Trophoblast cell (in vitro differentiated cells and primary cell): ENCODE results near the gene CNEP1R1.

Experiments
- DNase-seq, 2 donors: peaks; one replicate each; pipeline ENCODE4 v3.0.0-alpha.2; 2016
- H2AFZ ChIP-seq: 2 replicates; pipeline ENCODE4 v1.6.1; 2013; ENCODE audit warnings: low read length, moderate library complexity, mild to moderate bottlenecking; ENCODE audit not compliant: insufficient read depth, poor library complexity
- H2AK5ac ChIP-seq: 2 replicates; pipeline ENCODE4 v1.6.1; 2013; ENCODE audit warnings: mild to moderate bottlenecking, low read length
- H2BK120ac ChIP-seq: 2 replicates; pipeline ENCODE4 v1.6.1; 2013; ENCODE audit warnings: low read length, mild to moderate bottlenecking, moderate library complexity; ENCODE audit not compliant: insufficient read depth, poor library complexity
- H2BK12ac ChIP-seq: 2 replicates; pipeline ENCODE4 v1.6.1; 2013; ENCODE audit warnings: mild to moderate bottlenecking, low read length, moderate library complexity
- H2BK5ac ChIP-seq: 2 replicates; pipeline ENCODE4 v1.6.1; 2013; ENCODE audit warnings: low read length, low read depth, moderate library complexity, mild to moderate bottlenecking; ENCODE audit not compliant: poor library complexity
- H3K14ac ChIP-seq: 2 replicates; pipeline ENCODE4 v1.6.1; 2013; ENCODE audit warnings: mild to moderate bottlenecking, low read length
- H3K18ac ChIP-seq: 2 replicates; pipeline ENCODE4 v1.6.1; 2013; ENCODE audit warnings: mild to moderate bottlenecking, low read length
- H3K23ac ChIP-seq: 2 replicates; pipeline ENCODE4 v1.6.1; 2013; ENCODE audit warnings: low read length
- H3K27ac ChIP-seq: 2 replicates; pipeline ENCODE4 v1.5.1; 2013; ENCODE audit warnings: low read depth, mild to moderate bottlenecking, inconsistent platforms, low read length, moderate library complexity
- H3K27me3 ChIP-seq: 2 replicates; pipeline ENCODE4 v1.6.1; 2013; ENCODE audit warnings: inconsistent platforms, mild to moderate bottlenecking, low read length, moderate library complexity; ENCODE audit not compliant: insufficient read depth
- H3K36me3 ChIP-seq, 2 experiments: 1 replicate in 1 of 2; 2 replicates in 1 of 2; pipeline ENCODE4 v1.6.1; 2013; ENCODE audit warnings: low read length in 2 of 2, mild to moderate bottlenecking in 2 of 2, moderate library complexity in 1 of 2; ENCODE audit not compliant: insufficient read depth in 2 of 2, control insufficient read depth in 1 of 2
- H3K4ac ChIP-seq: 2 replicates; pipeline ENCODE4 v1.6.1; 2013; ENCODE audit warnings: low read depth, mild to moderate bottlenecking, low read length, moderate library complexity
- H3K4me1 ChIP-seq, 2 experiments: 1 replicate in 1 of 2; 2 replicates in 1 of 2; pipeline ENCODE4 v1.6.1; 2013; ENCODE audit warnings: low read length in 2 of 2, mild to moderate bottlenecking in 2 of 2, moderate library complexity in 1 of 2; ENCODE audit not compliant: insufficient read depth in 2 of 2, control insufficient read depth in 1 of 2
- H3K4me2 ChIP-seq: 2 replicates; pipeline ENCODE4 v1.6.1; 2013; ENCODE audit warnings: inconsistent platforms, mild to moderate bottlenecking, low read length, moderate library complexity
- H3K4me3 ChIP-seq: 2 replicates; pipeline ENCODE4 v1.5.1; 2013; ENCODE audit warnings: mild to moderate bottlenecking, low read depth, low read length, inconsistent platforms
- H3K79me1 ChIP-seq: one replicate; pipeline ENCODE4 v1.6.1; 2013; ENCODE audit warnings: low read length
- H3K79me2 ChIP-seq: 2 replicates; pipeline ENCODE4 v1.6.1; 2013; ENCODE audit warnings: low read length, mild to moderate bottlenecking; ENCODE audit not compliant: control insufficient read depth, insufficient read depth, poor library complexity
- H3K9ac ChIP-seq: 2 replicates; pipeline ENCODE4 v1.6.1; 2013; ENCODE audit warnings: mild to moderate bottlenecking, low read length
- H3K9me3 ChIP-seq: 2 replicates; pipeline ENCODE4 v1.6.1; 2013; ENCODE audit warnings: low read depth, mild to moderate bottlenecking, control low read depth, inconsistent platforms, low read length; ENCODE audit not compliant: insufficient read depth
- H4K12ac ChIP-seq: 2 replicates; pipeline ENCODE4 v1.6.1; 2013; ENCODE audit warnings: low read depth, mild to moderate bottlenecking, low read length, moderate library complexity
- H4K8ac ChIP-seq: 2 replicates; pipeline ENCODE4 v1.6.1; 2013; ENCODE audit warnings: low read depth, mild to moderate bottlenecking, low read length, moderate library complexity
- H4K91ac ChIP-seq: one replicate; pipeline ENCODE4 v1.6.1; 2013; ENCODE audit warnings: low read depth, mild to moderate bottlenecking, low read length, moderate library complexity
- WGBS: extraction: QIAGEN DNeasy Blood & Tissue Kit; methylation state at CpG from one replicate; pipeline ENCODE4 v1.1.7; 2013; ENCODE audit warnings: missing lambda C conversion rate; ENCODE audit not compliant: insufficient read length, insufficient coverage; ENCODE audit errors: extremely low coverage; 5-methylcytosine and 5-hydroxymethylcytosine counted together

CNEP1R1 gene

DNA sequence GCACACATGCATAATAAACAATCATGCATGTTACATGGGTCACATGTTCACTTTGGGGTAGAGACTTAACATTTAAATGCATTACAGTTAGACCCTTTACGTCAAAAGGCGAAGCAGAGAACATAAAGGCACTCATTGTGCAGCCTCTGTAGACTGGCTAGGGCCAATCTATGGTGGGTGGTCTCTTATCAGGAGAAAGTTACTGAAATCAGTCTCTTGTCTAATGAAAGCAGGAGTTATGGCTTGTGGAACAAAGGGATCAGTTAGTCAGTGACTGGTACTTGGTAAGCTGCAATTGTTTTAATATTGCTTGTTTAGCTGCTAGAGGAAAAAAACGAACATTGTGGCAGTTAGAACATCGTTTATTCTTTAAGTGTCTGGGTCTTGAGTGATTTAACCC, 1.4 kb upstream of the CNEP1R1 start:
- no peak overlapping the region for H3K4me3 ChIP-seq
- H3K27me3 ChIP-seq = no peaks in the 10 kb centered on the region
- H3K18ac ChIP-seq = no peak overlapping the region
- no peak overlapping the region for H4K91ac ChIP-seq
- H3K23ac ChIP-seq = no peak overlapping the region
- H3K27ac ChIP-seq = no peak overlapping the region
- peaks cover 0 to 5% of the 10 kb centered on the region in 2 experiments for H3K36me3 ChIP-seq
- no peak overlapping the region for H2BK12ac ChIP-seq
- DNase-seq = no peak
- no peak overlapping the region for H2AK5ac ChIP-seq
- H2BK120ac ChIP-seq = no peak overlapping the region
- H3K79me2 ChIP-seq = peaks cover 9% of the 10 kb centered on the region
- H2BK5ac ChIP-seq = no peak overlapping the region
- no peak overlapping the region for H4K12ac ChIP-seq
- H3K4me2 ChIP-seq = no peak overlapping the region
- no peak overlapping the region for H4K8ac ChIP-seq
- no peaks in the 10 kb centered on the region for H3K9me3 ChIP-seq
- WGBS = no CpG with 5 or more reads among the region's 4 CpGs
- no peaks in the 10 kb centered on the region for H3K4me1 ChIP-seq
- H3K79me1 ChIP-seq = peaks cover 6% of the 10 kb centered on the region
- no peak overlapping the region for H3K9ac ChIP-seq
- H2AFZ ChIP-seq = no peak overlapping the region
- no peak overlapping the region for H3K4ac ChIP-seq
- H3K14ac ChIP-seq = no peak overlapping the region

DNA sequence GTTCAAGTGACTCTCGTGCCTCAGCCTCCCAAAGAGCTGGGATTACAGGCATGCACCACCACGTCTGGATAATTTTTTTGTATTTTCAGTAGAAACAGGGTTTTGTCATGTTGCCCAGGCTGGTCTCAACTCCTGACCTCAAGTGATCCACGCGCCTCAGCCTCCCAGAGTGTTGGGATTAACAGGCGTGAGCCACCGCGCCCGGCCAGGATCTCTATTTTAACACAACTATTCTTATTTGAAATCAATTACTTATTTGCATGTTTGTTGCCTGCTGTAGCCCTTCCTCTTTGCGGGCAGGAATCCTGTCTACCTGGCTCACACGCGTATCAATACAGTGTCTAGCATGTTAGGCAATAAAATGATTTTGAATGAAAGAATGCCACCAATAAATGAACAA, 818 bp upstream of the CNEP1R1 start:
- Histone ChIP-seq H4K12ac (no peak overlapping the region), H2BK5ac (no peak overlapping the region)

DNA sequence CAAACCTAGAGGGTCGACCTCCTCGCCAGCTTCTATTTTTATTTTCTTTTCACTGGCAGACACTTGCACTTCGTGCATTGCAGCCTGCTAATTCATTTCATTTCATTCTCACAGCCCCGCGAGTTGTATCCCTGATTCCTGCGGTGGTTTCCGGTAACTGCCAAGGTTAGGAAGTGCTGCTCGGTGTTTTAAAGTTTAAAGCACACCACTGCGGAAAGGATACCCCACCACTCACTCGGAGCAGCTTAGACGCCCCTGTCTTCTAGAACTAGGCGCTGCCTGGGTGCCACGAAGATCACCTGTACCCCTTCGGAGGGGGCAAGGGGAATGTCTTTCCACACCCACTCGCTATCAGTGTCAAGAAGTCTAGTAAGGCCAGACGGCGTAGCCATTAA, 509 bp downstream of the CNEP1R1 start:
- Histone ChIP-seq H2BK120ac (peak overlapping the region; percentile 61), H2BK5ac (peak overlapping the region; percentile 39), H2BK12ac (no peak overlapping the region), H3K9me3 (no peaks in the 10 kb centered on the region), H4K12ac (peak overlapping the region; percentile 98), H4K8ac (peak overlapping the region; percentile 99), H3K79me1 (peaks cover 6% of the 10 kb centered on the region), H3K14ac (peak overlapping the region; percentile 94), H3K18ac (peak overlapping the region; percentile 95), H4K91ac (peak overlapping the region; percentile 87), H3K27me3 (no peaks in the 10 kb centered on the region), H2AFZ (peak overlapping the region; percentile 71), H2AK5ac (peak overlapping the region; percentile 48), H3K4me3 (peak overlapping the region; percentile 94), H3K4me1 (no peaks in the 10 kb centered on the region), H3K23ac (no peak overlapping the region), H3K4ac (peak overlapping the region; percentile 65), H3K79me2 (peaks cover 9% of the 10 kb centered on the region), H3K9ac (peak overlapping the region; percentile 82), H3K4me2 (peak overlapping the region; percentile 80), H3K36me3 (peaks cover 3 to 8% of the 10 kb centered on the region in 2 experiments), H3K27ac (peak overlapping the region; percentile 29)
- no CpG with 5 or more reads among the region's 17 CpGs for WGBS
- DNase-seq = peak in 1 of 2 donors; percentile 36

More for the DNA sequence above, 818 bp upstream of the CNEP1R1 start:
- H3K79me2 ChIP-seq = peaks cover 9% of the 10 kb centered on the region
- no peaks in the 10 kb centered on the region for H3K9me3 ChIP-seq
- no peak overlapping the region for H2AFZ ChIP-seq
- H3K27ac ChIP-seq = no peak overlapping the region
- H3K36me3 ChIP-seq = peaks cover 0 to 5% of the 10 kb centered on the region in 2 experiments
- H4K91ac ChIP-seq = no peak overlapping the region
- H3K4ac ChIP-seq = no peak overlapping the region
- H2AK5ac ChIP-seq = no peak overlapping the region
- no peak overlapping the region for H2BK12ac ChIP-seq
- no peak overlapping the region for H4K8ac ChIP-seq
- H3K23ac ChIP-seq = no peak overlapping the region
- no peak overlapping the region for H3K4me3 ChIP-seq
- H3K79me1 ChIP-seq = peaks cover 6% of the 10 kb centered on the region
- no peaks in the 10 kb centered on the region for H3K4me1 ChIP-seq
- H3K18ac ChIP-seq = no peak overlapping the region
- H3K14ac ChIP-seq = no peak overlapping the region
- H3K27me3 ChIP-seq = no peaks in the 10 kb centered on the region
- no peak overlapping the region for H3K4me2 ChIP-seq
- no peak for DNase-seq
- no peak overlapping the region for H2BK120ac ChIP-seq
- H3K9ac ChIP-seq = no peak overlapping the region
- no CpG with 5 or more reads among the region's 11 CpGs for WGBS

DNA sequence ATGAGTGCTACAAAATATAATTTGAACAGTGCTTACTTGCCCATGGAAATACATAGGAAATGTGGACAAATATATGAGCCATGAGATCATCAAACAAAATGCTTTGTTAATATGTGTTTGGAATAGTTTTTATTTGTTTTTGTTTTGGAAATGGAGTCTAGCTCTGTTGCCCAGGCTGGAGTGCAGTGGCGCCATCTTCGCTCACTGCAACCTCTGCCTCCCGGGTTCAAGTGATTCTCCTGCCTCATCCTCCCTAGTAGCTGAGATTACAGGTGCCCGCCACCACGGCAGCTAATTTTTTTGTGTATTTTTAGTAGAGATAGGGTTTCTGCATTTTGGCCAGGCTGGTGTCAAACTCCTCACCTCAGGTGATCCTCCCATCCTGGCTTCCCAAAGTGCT, 2.8 kb downstream of the CNEP1R1 start:
- no peak overlapping the region for H3K14ac ChIP-seq
- WGBS = no CpG with 5 or more reads among the region's 5 CpGs
- H3K23ac ChIP-seq = no peak overlapping the region
- no peak overlapping the region for H2BK5ac ChIP-seq
- H2BK120ac ChIP-seq = no peak overlapping the region
- no peak overlapping the region for H3K27ac ChIP-seq
- H3K36me3 ChIP-seq = peaks cover 5 to 8% of the 10 kb centered on the region in 2 experiments
- no peak overlapping the region for H3K4ac ChIP-seq
- H3K4me3 ChIP-seq = no peak overlapping the region
- H3K79me1 ChIP-seq = peaks cover 6% of the 10 kb centered on the region
- H4K91ac ChIP-seq = no peak overlapping the region
- H3K79me2 ChIP-seq = peaks cover 9% of the 10 kb centered on the region
- no peak overlapping the region for H4K8ac ChIP-seq
- H3K4me1 ChIP-seq = no peaks in the 10 kb centered on the region
- no peak overlapping the region for H3K18ac ChIP-seq
- H3K9ac ChIP-seq = no peak overlapping the region
- no peak overlapping the region for H2AK5ac ChIP-seq
- DNase-seq = no peak
- H2BK12ac ChIP-seq = no peak overlapping the region
- no peaks in the 10 kb centered on the region for H3K9me3 ChIP-seq
- H3K27me3 ChIP-seq = no peaks in the 10 kb centered on the region
- H4K12ac ChIP-seq = no peak overlapping the region
- no peak overlapping the region for H3K4me2 ChIP-seq
- H2AFZ ChIP-seq = no peak overlapping the region
